Measurements from ENCODE around the gene NFASC.

Gene NFASC

GRCh38 chr1:205067031-205067430 is 196.4 kb downstream of the NFASC start:
- peak; percentile 53 for DNase-seq (ENCODE audit: low spot score)

GRCh38 chr1:205068001-205068400 is 197.3 kb downstream of the NFASC start:
- no peak for TF ChIP-seq CTCF (IDR thresholded peaks at IDR 0.05)
- H3K4me3 ChIP-seq = no peak overlapping the region
- no peak for DNase-seq (ENCODE audit: low spot score)
- H3K27ac ChIP-seq = no peak overlapping the region

More at GRCh38 chr1:205067031-205067430, 196.4 kb downstream of the NFASC start:
- Histone ChIP-seq H3K27ac (no peak overlapping the region), H3K4me3 (no peak overlapping the region)
- TF ChIP-seq CTCF (IDR thresholded peaks at IDR 0.05) = no peak

GRCh38 chr1:205068457-205069040 is 197.9 kb downstream of the NFASC start:
- DNase-seq (ENCODE audit: low spot score) = no peak
- no peak overlapping the region for H3K27ac ChIP-seq
- no peak overlapping the region for H3K4me3 ChIP-seq
- TF ChIP-seq CTCF (IDR thresholded peaks at IDR 0.05) = no peak

GRCh38 chr1:205069371-205070125 is 198.9 kb downstream of the NFASC start:
- Histone ChIP-seq H3K27ac (no peak overlapping the region), H3K4me3 (no peak overlapping the region)
- peak; percentile 65 for DNase-seq (ENCODE audit: low spot score)
- TF ChIP-seq CTCF (IDR thresholded peaks at IDR 0.05) = no peak

GRCh38 chr1:205071028-205071409 is 200.4 kb downstream of the NFASC start:
- TF ChIP-seq CTCF (IDR thresholded peaks at IDR 0.05) = no peak
- Histone ChIP-seq H3K27ac (no peak overlapping the region), H3K4me3 (no peak overlapping the region)
- DNase-seq (ENCODE audit: low spot score) = no peak

GRCh38 chr1:205071801-205072200 is 201.1 kb downstream of the NFASC start:
- no peak for TF ChIP-seq CTCF (IDR thresholded peaks at IDR 0.05)
- peak; percentile 43 for DNase-seq (ENCODE audit: low spot score)
- Histone ChIP-seq H3K4me3 (no peak overlapping the region), H3K27ac (no peak overlapping the region)

GRCh38 chr1:205072286-205072685 is 201.6 kb downstream of the NFASC start:
- no peak for DNase-seq (ENCODE audit: low spot score)
- no peak for TF ChIP-seq CTCF (IDR thresholded peaks at IDR 0.05)
- H3K27ac ChIP-seq = no peak overlapping the region
- no peak overlapping the region for H3K4me3 ChIP-seq

Data from coronary artery (tissue), 2 donors.